GM21737 (cell line): Measurements from ENCODE around the gene ZNF319.

ENCODE experiments used
- ATAC-seq: cut with Tn5 transposase; IDR thresholded peaks from one replicate; pipeline ENCODE4 v1.9.1; 2021; ENCODE audit warnings: mild to moderate bottlenecking, moderate library complexity; ENCODE audit not compliant: unreplicated experiment

The ZNF319 gene

GRCh38 chr16:57998992-57999365 lies 1.5 kb downstream of the ZNF319 start:
- no peak for ATAC-seq

GRCh38 chr16:57998486-57998885 lies 2.0 kb downstream of the ZNF319 start:
- ATAC-seq, result no peak

- no peak for ATAC-seq
Measured at GRCh38 chr16:57997528-57998265, 2.8 kb downstream of the ZNF319 start.

GRCh38 chr16:57997176-57997527 lies 3.3 kb downstream of the ZNF319 start:
- ATAC-seq, result no peak

GRCh38 chr16:57996406-57997175 lies 3.9 kb downstream of the ZNF319 start:
- ATAC-seq, result no peak

GRCh38 chr16:57995721-57996405 lies 4.6 kb downstream of the ZNF319 start:
- no peak for ATAC-seq

GRCh38 chr16:57994778-57995177 lies 5.7 kb downstream of the ZNF319 start:
- ATAC-seq, result no peak

GRCh38 chr16:57994361-57994760 lies 6.1 kb downstream of the ZNF319 start:
- ATAC-seq, result no peak

- ATAC-seq, result no peak
Measured at GRCh38 chr16:57993897-57994296, 6.6 kb downstream of the ZNF319 start.

- ATAC-seq, result no peak
Measured at GRCh38 chr16:57993438-57993837, 7.0 kb downstream of the ZNF319 start.

- ATAC-seq, result no peak
Measured at GRCh38 chr16:57992084-57992483, 8.4 kb downstream of the ZNF319 start.

- no peak for ATAC-seq
Measured at GRCh38 chr16:57991551-57992059, 8.9 kb downstream of the ZNF319 start.

GRCh38 chr16:57988929-57989328 lies 11.5 kb downstream of the ZNF319 start:
- ATAC-seq, result no peak

- ATAC-seq, result no peak
Measured at GRCh38 chr16:57987441-57988177, 12.9 kb downstream of the ZNF319 start.

GRCh38 chr16:57986196-57986595 lies 14.3 kb downstream of the ZNF319 start:
- no peak for ATAC-seq

- ATAC-seq, result peak; percentile 24
Measured at GRCh38 chr16:57985204-57986181, 15.0 kb downstream of the ZNF319 start.

- peak; percentile 73 for ATAC-seq
Measured at GRCh38 chr16:57984443-57985203, 15.8 kb downstream of the ZNF319 start.

- no peak for ATAC-seq
Measured at GRCh38 chr16:57982385-57982784, 18.1 kb downstream of the ZNF319 start.

- ATAC-seq, result no peak
Measured at GRCh38 chr16:57981636-57982035, 18.8 kb downstream of the ZNF319 start.
